ENCODE data around the gene CTBP2. TPM values are rescaled to one million over a fixed set of nuclear protein-coding genes. Genes with fewer than 3 reads are reported as not detected.

Gene CTBP2
- total and polyA plus RNA-seq, 10 of the 15 experiments (the other 5 are each of a cell fraction or from before 2014, with no cell fraction given), result 0.02 to 0.72 (median 0.06) TPM; not detected in 2

- TF ChIP-seq E2F8 (IDR thresholded peaks at IDR 0.05; ENCODE audit: low read depth, partially characterized antibody) (no peak), CUX1 (IDR thresholded peaks at IDR 0.05; ENCODE audit: insufficient replicate concordance, low read depth, low read length) (no peak)
These were observed 161.6 kb downstream of the CTBP2 start (continued) for GRCh38 chr10:124998624-124999291.

Data from GM12878 (cell line).